H9 (cell line): Measurements from ENCODE around the gene PHF21B. TPM values are rescaled to one million over a fixed set of nuclear protein-coding genes. Genes with fewer than 3 reads are reported as not detected.

Experiments
- DNase-seq: peaks from one replicate; pipeline ENCODE4 v3.0.0-alpha.2; 2017
- H2AFZ ChIP-seq: one replicate; pipeline ENCODE4 v1.6.1; 2013; ENCODE audit warnings: mild to moderate bottlenecking, low read length, control low read depth, moderate library complexity
- H2AK5ac ChIP-seq: 2 replicates; pipeline ENCODE4 v1.6.1; 2013; ENCODE audit warnings: low read length, control low read depth, mixed read lengths; ENCODE audit not compliant: insufficient read length
- H2BK120ac ChIP-seq: one replicate; pipeline ENCODE4 v1.6.1; 2013; ENCODE audit warnings: low read depth, mild to moderate bottlenecking, low read length, control low read depth, inconsistent platforms; ENCODE audit not compliant: poor library complexity, severe bottlenecking
- H2BK12ac ChIP-seq: 2 replicates; pipeline ENCODE4 v1.6.1; 2013; ENCODE audit warnings: low read length, control low read depth, mixed read lengths, low read depth; ENCODE audit not compliant: insufficient read length
- H2BK15ac ChIP-seq: 2 replicates; pipeline ENCODE4 v1.6.1; 2013; ENCODE audit warnings: low read depth, low read length, control low read depth
- H2BK20ac ChIP-seq: one replicate; pipeline ENCODE4 v1.6.1; 2013; ENCODE audit warnings: low read depth, mild to moderate bottlenecking, low read length, control low read depth, inconsistent platforms; ENCODE audit not compliant: poor library complexity, severe bottlenecking
- H2BK5ac ChIP-seq: 2 replicates; pipeline ENCODE4 v1.6.1; 2013; ENCODE audit warnings: low read length, control low read depth, mixed read lengths; ENCODE audit not compliant: insufficient read length
- H3K14ac ChIP-seq: 2 replicates; pipeline ENCODE4 v1.6.1; 2013; ENCODE audit warnings: low read length, control low read depth; ENCODE audit not compliant: insufficient read depth
- H3K18ac ChIP-seq: 2 replicates; pipeline ENCODE4 v1.6.1; 2013; ENCODE audit warnings: low read depth, mild to moderate bottlenecking, mixed read lengths, low read length, control low read depth; ENCODE audit not compliant: insufficient read length
- H3K23ac ChIP-seq: 2 replicates; pipeline ENCODE4 v1.6.1; 2013; ENCODE audit warnings: low read length, control low read depth, mixed read lengths, low read depth; ENCODE audit not compliant: insufficient read length
- H3K23me2 ChIP-seq: 2 replicates; pipeline ENCODE4 v1.6.1; 2013; ENCODE audit warnings: low read depth, mild to moderate bottlenecking, mixed read lengths, low read length, control low read depth; ENCODE audit not compliant: insufficient read length, poor library complexity, severe bottlenecking
- H3K27ac ChIP-seq: 2 replicates; pipeline ENCODE4 v1.5.1; 2013; ENCODE audit warnings: low read length, control low read depth, mixed read lengths, low read depth; ENCODE audit not compliant: insufficient read length
- H3K27me3 ChIP-seq: 2 replicates; pipeline ENCODE4 v1.6.1; 2013; ENCODE audit warnings: low read length, control low read depth, inconsistent platforms; ENCODE audit not compliant: insufficient read depth
- H3K4ac ChIP-seq: 2 replicates; pipeline ENCODE4 v1.6.1; 2013; ENCODE audit warnings: low read depth, mild to moderate bottlenecking, control low read depth, inconsistent platforms, low read length, moderate library complexity
- H3K4me1 ChIP-seq: 2 replicates; pipeline ENCODE4 v1.6.1; 2013; ENCODE audit warnings: low read length, control low read depth, inconsistent platforms; ENCODE audit not compliant: insufficient read depth
- H3K4me2 ChIP-seq: 2 replicates; pipeline ENCODE4 v1.6.1; 2013; ENCODE audit warnings: low read length, control low read depth, mixed read lengths; ENCODE audit not compliant: insufficient read length, insufficient read depth
- H3K56ac ChIP-seq: 2 replicates; pipeline ENCODE4 v1.6.1; 2013; ENCODE audit warnings: low read depth, mild to moderate bottlenecking, mixed read lengths, low read length, control low read depth; ENCODE audit not compliant: insufficient read length
- H3K79me1 ChIP-seq: 2 replicates; pipeline ENCODE4 v1.6.1; 2013; ENCODE audit warnings: low read depth, mild to moderate bottlenecking, moderate library complexity, low read length, control low read depth, inconsistent platforms; ENCODE audit not compliant: insufficient read depth, poor library complexity, severe bottlenecking
- H3K79me2 ChIP-seq: 2 replicates; pipeline ENCODE4 v1.6.1; 2013; ENCODE audit warnings: low read length, control low read depth, inconsistent platforms; ENCODE audit not compliant: insufficient read depth
- H3K9ac ChIP-seq: 2 replicates; pipeline ENCODE4 v1.6.1; 2013; ENCODE audit warnings: low read length, control low read depth, mixed read lengths; ENCODE audit not compliant: insufficient read length; ENCODE audit errors: extremely low read depth
- H3K9me3 ChIP-seq: one replicate; pipeline ENCODE4 v1.6.1; 2013; ENCODE audit warnings: low read depth, low read length, inconsistent platforms; ENCODE audit not compliant: control insufficient read depth
- H3T11ph ChIP-seq: one replicate; pipeline ENCODE4 v1.6.1; 2013; ENCODE audit warnings: mild to moderate bottlenecking, low read length, control low read depth, inconsistent platforms
- H4K20me1 ChIP-seq: one replicate; pipeline ENCODE4 v1.6.1; 2013; ENCODE audit not compliant: control insufficient read depth, insufficient read length, insufficient read depth
- H4K5ac ChIP-seq: 2 replicates; pipeline ENCODE4 v1.6.1; 2013; ENCODE audit warnings: low read depth, mild to moderate bottlenecking, mixed read lengths, low read length, control low read depth; ENCODE audit not compliant: insufficient read length
- H4K8ac ChIP-seq: replicated peaks from 2 replicates; pipeline ENCODE4 v1.6.1; 2013; ENCODE audit warnings: low read length, control low read depth, mixed read lengths, low read depth; ENCODE audit not compliant: insufficient read length
- H4K91ac ChIP-seq: 2 replicates; pipeline ENCODE4 v1.6.1; 2013; ENCODE audit warnings: low read depth, mild to moderate bottlenecking, moderate library complexity, mixed read lengths, low read length, control low read depth; ENCODE audit not compliant: insufficient read length
- H3K27ac Mint-ChIP-seq, 3 experiments: 2 replicates in 2 of 3; 3 replicates in 1 of 3; pipeline ENCODE4 v1.8.0; 2020 to 2021; ENCODE audit warnings: mixed read lengths in 3 of 3, mild to moderate bottlenecking in 1 of 3, moderate library complexity in 1 of 3
- H3K27me3 Mint-ChIP-seq: 2 replicates; pipeline ENCODE4 v1.8.0; 2021; ENCODE audit warnings: low read depth, mild to moderate bottlenecking, moderate library complexity, mixed read lengths
- H3K36me3 Mint-ChIP-seq, 3 experiments: 2 replicates in 2 of 3; 3 replicates in 1 of 3; pipeline ENCODE4 v1.8.0; 2020 to 2021; ENCODE audit warnings: low read depth in 3 of 3, mixed read lengths in 3 of 3; ENCODE audit not compliant: insufficient read depth in 1 of 3
- H3K4me1 Mint-ChIP-seq, 2 experiments: 2 replicates each; pipeline ENCODE4 v1.8.0; 2020; ENCODE audit warnings: mixed read lengths in 2 of 2
- H3K4me3 Mint-ChIP-seq, 2 experiments: 2 replicates in 1 of 2; 3 replicates in 1 of 2; pipeline ENCODE4 v1.8.0; 2020 to 2021; ENCODE audit warnings: mild to moderate bottlenecking in 2 of 2, mixed read lengths in 2 of 2, moderate library complexity in 1 of 2
- H3K9me3 Mint-ChIP-seq, 2 experiments: 2 replicates in 1 of 2; 3 replicates in 1 of 2; pipeline ENCODE4 v1.8.0; 2020; ENCODE audit warnings: mild to moderate bottlenecking in 2 of 2, mixed read lengths in 2 of 2, moderate library complexity in 1 of 2
- WGBS: extraction: QIAGEN DNeasy Blood & Tissue Kit; methylation state at CpG from one replicate; pipeline ENCODE4 v1.1.7; 2013; ENCODE audit warnings: missing lambda C conversion rate, low lambda C conversion rate, mixed read lengths; ENCODE audit not compliant: insufficient read length; ENCODE audit errors: extremely low coverage; 5-methylcytosine and 5-hydroxymethylcytosine counted together
- total RNA-seq: library from RNA; stranded (reverse); gene quantifications from 2 replicates; pipeline ENCODE4 v1.2.1, GENCODE V29; 2021
- TF ChIP-seq, protein P1 (sequence below): fragments of 200-600 bp; sonication (generic); conservative IDR thresholded peaks from 3 replicates; pipeline ENCODE4 v1.8.0; 2021; ENCODE audit warnings: antibody characterized with exemption, mild to moderate bottlenecking

PHF21B gene
- total RNA-seq, 1 experiment from 2014 or later: 60.3 TPM

DNA sequence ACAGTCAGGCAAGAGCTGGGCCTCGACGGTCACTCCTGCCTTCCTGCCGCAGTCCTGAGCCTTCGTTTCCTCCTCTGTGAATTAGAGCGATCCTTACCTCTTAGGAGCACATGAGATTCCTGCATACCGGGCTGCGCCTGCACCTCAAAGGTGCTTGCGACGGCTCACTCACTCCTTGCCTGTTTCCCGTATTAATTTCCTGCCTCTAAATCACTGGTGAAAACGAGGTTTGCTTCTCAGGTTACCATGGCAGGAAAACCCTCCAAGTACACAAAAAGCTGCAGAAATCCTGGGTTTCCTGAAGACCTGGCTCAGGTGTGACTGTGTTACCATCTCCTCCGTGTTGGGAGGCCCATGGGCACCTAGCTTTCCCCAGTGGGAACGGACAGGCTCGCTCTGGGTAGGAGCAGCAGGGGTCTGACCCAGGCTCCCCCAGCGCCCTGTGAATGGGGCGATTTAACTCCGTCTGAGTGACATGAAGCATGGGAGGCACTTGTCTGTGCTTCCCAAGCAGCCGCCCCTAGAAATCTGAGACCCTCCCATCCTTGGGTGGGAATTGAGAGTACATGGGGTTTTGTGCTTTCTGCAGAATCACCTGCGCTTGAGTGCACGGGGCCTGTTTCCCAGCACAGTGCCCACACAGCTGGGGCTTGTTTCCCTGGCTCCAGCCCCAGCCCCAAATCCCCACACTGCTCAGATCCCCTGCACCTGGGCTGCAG, 64.8 kb downstream of the PHF21B start:
- Histone ChIP-seq H2AK5ac (no peak overlapping the region), H3K27ac (no peak overlapping the region), H2AFZ (no peak overlapping the region), H3K23ac (no peak overlapping the region), H3K9ac (no peak overlapping the region), H3K23me2 (no peaks in the 10 kb centered on the region), H3K27me3 (no peaks in the 10 kb centered on the region), H3K4me1 (peaks cover under 1% of the 10 kb centered on the region; the same call in 1 of the 2 replicates), H3K79me2 (peaks cover 2% of the 10 kb centered on the region; the same call in 1 of the 2 replicates), H3K56ac (no peak overlapping the region), H4K91ac (no peak overlapping the region), H4K20me1 (no peaks in the 10 kb centered on the region), H2BK20ac (no peak overlapping the region), H3K14ac (no peak overlapping the region; the same call in 1 of the 2 replicates), H3K9me3 (no peaks in the 10 kb centered on the region), H2BK15ac (no peak overlapping the region), H2BK5ac (no peak overlapping the region), H3K79me1 (no peaks in the 10 kb centered on the region), H3T11ph (no peak overlapping the region), H2BK120ac (no peak overlapping the region), H4K8ac (no peak overlapping the region), H2BK12ac (no peak overlapping the region), H3K18ac (no peak overlapping the region), H3K4me2 (no peak overlapping the region), H3K4ac (no peak overlapping the region), H4K5ac (no peak overlapping the region)
- H3K27me3 Mint-ChIP-seq: no peaks in the 10 kb centered on the region; the same call in 1 of the 2 replicates
- no CpG with 5 or more reads among the region's 20 CpGs for WGBS
- peaks cover 48 to 63% of the 10 kb centered on the region in 2 experiments for H3K4me1 Mint-ChIP-seq
- DNase-seq: no peak
- TF ChIP-seq, protein P1, sequence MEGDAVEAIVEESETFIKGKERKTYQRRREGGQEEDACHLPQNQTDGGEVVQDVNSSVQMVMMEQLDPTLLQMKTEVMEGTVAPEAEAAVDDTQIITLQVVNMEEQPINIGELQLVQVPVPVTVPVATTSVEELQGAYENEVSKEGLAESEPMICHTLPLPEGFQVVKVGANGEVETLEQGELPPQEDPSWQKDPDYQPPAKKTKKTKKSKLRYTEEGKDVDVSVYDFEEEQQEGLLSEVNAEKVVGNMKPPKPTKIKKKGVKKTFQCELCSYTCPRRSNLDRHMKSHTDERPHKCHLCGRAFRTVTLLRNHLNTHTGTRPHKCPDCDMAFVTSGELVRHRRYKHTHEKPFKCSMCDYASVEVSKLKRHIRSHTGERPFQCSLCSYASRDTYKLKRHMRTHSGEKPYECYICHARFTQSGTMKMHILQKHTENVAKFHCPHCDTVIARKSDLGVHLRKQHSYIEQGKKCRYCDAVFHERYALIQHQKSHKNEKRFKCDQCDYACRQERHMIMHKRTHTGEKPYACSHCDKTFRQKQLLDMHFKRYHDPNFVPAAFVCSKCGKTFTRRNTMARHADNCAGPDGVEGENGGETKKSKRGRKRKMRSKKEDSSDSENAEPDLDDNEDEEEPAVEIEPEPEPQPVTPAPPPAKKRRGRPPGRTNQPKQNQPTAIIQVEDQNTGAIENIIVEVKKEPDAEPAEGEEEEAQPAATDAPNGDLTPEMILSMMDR: no peak
- no peaks in the 10 kb centered on the region for H3K9me3 Mint-ChIP-seq
- no peak overlapping the region for H3K4me3 Mint-ChIP-seq
- peaks cover 7 to 26% (median 13%) of the 10 kb centered on the region in 3 experiments; a peak in 6 of 7 replicates for H3K36me3 Mint-ChIP-seq
- H3K27ac Mint-ChIP-seq: peak overlapping the region in 2 of 3 experiments; percentile 42 to 84; a peak in 4 of 7 replicates
